GM12874 (cell line): Measurements from ENCODE around the gene PAH.

ENCODE experiments used
- TF ChIP-seq, protein P1 (sequence below): IDR thresholded peaks from 2 replicates; pipeline ENCODE4 v1.5.1; 2011; ENCODE audit warnings: low read depth, mild to moderate bottlenecking, control low read depth, low read length, moderate library complexity; ENCODE audit not compliant: insufficient read depth

The PAH gene

DNA sequence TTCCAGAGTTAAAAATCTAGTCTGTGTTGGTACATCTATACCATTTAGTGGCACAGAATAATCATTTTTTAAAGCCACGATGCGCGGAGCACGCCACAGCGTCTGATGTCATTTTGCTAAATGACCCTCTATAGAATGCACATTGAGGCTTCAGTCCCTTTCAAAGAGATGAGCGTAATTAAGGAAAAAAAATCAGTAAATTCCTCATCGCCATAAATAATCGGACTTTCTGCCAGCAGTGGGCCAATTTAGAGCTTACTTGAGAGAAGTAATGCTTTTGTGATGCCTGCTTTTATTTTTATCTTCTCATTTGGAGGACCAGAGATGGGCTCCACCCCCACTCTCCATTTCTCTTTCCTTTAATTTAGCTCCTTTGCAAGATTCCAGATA, 44.4 kb upstream of the PAH start:
- TF ChIP-seq, protein P1, sequence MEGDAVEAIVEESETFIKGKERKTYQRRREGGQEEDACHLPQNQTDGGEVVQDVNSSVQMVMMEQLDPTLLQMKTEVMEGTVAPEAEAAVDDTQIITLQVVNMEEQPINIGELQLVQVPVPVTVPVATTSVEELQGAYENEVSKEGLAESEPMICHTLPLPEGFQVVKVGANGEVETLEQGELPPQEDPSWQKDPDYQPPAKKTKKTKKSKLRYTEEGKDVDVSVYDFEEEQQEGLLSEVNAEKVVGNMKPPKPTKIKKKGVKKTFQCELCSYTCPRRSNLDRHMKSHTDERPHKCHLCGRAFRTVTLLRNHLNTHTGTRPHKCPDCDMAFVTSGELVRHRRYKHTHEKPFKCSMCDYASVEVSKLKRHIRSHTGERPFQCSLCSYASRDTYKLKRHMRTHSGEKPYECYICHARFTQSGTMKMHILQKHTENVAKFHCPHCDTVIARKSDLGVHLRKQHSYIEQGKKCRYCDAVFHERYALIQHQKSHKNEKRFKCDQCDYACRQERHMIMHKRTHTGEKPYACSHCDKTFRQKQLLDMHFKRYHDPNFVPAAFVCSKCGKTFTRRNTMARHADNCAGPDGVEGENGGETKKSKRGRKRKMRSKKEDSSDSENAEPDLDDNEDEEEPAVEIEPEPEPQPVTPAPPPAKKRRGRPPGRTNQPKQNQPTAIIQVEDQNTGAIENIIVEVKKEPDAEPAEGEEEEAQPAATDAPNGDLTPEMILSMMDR, result no peak

DNA sequence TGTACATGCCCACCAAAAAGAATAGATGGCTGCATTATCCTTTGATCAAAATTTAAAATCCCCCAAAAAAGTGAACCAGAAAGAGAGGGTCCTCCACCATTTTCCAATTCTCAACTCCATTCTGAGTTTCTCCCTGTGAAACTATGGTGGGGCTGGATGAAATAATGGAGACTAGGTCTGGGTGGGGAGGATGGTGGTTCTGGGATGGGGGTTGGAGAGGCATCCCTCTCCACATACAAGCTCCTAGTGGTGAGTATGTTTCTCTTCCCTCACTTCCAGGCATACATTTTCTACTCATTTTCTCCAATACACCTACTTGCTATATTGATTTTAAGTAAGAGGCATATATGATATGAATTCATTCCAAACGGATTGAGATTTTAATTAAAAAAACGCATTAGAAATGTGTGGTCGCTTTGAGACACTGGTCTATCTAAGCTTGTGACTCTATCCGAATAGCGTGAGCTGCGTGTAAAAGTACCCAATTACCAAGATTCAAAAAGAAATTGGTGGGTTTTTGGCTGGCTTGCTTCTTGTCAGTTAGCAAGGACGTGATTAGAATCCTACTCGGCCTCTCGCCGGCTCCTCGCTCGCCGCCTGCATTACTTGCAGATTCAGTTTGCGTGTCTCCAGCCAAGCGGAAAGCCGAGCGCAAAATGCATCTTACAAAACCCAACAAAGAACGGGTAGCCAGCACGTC, 43.9 kb upstream of the PAH start:
- TF ChIP-seq, protein P1, result no peak

DNA sequence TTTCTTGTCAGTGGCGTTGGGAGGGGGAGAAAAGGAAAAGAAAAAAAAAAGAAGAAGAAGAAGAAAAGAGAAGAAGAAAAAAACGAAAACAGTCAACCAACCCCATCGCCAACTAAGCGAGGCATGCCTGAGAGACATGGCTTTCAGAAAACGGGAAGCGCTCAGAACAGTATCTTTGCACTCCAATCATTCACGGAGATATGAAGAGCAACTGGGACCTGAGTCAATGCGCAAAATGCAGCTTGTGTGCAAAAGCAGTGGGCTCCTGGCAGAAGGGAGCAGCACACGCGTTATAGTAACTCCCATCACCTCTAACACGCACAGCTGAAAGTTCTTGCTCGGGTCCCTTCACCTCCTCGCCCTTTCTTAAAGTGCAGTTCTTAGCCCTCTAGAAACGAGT, 42.3 kb upstream of the PAH start:
- TF ChIP-seq, protein P1, result no peak

DNA sequence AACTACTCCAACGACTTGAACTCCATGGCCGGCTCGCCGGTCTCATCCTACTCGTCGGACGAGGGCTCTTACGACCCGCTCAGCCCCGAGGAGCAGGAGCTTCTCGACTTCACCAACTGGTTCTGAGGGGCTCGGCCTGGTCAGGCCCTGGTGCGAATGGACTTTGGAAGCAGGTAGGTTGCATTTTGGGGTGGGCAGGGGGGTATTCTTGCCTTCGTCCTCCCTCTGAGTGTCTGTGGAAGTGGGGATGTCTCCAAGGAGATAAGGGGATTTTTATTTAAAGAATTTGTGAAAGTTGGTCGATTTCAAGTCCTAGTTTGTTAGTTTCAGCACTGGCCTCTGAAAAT, 41.8 kb upstream of the PAH start:
- TF ChIP-seq, protein P1, result no peak

DNA sequence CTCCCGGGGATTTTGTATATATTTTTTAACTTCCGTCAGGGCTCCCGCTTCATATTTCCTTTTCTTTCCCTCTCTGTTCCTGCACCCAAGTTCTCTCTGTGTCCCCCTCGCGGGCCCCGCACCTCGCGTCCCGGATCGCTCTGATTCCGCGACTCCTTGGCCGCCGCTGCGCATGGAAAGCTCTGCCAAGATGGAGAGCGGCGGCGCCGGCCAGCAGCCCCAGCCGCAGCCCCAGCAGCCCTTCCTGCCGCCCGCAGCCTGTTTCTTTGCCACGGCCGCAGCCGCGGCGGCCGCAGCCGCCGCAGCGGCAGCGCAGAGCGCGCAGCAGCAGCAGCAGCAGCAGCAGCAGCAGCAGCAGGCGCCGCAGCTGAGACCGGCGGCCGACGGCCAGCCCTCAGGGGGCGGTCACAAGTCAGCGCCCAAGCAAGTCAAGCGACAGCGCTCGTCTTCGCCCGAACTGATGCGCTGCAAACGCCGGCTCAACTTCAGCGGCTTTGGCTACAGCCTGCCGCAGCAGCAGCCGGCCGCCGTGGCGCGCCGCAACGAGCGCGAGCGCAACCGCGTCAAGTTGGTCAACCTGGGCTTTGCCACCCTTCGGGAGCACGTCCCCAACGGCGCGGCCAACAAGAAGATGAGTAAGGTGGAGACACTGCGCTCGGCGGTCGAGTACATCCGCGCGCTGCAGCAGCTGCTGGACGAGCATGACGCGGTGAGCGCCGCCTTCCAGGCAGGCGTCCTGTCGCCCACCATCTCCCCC, 41.2 kb upstream of the PAH start:
- TF ChIP-seq, protein P1, result 0 out of 2 replicates have a peak, but pooled peaks have one; percentile 8

DNA sequence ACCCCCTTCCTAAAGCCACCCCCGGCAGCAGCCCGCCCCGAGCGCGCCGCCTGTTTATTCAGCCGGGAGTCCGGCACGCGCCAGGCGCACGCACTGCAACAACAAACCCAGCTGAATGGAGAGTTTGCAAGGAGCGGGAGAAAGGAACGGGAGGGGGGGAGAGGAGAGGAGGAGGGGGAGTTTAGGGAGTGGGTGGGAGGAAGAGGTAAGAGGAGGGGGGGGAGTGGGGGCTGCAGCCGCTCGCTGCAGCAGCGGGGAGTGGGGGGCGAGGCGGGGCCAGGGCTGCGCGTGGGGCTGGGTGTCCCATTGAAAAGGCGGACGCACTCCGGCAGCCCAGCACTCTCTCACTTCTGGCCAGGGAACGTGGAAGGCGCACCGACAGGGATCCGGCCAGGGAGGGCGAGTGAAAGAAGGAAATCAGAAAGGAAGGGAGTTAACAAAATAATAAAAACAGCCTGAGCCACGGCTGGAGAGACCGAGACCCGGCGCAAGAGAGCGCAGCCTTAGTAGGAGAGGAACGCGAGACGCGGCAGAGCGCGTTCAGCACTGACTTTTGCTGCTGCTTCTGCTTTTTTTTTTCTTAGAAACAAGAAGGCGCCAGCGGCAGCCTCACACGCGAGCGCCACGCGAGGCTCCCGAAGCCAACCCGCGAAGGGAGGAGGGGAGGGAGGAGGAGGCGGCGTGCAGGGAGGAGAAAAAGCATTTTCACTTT, 40.5 kb upstream of the PAH start, which contains the start of gene ASCL1:
Gene ASCL1, plus strand, starts transcription at position 336 of the 712 bp plus-strand sequence. CDS start 571 bp downstream, outside the sequence.
- TF ChIP-seq, protein P1, result no peak

DNA sequence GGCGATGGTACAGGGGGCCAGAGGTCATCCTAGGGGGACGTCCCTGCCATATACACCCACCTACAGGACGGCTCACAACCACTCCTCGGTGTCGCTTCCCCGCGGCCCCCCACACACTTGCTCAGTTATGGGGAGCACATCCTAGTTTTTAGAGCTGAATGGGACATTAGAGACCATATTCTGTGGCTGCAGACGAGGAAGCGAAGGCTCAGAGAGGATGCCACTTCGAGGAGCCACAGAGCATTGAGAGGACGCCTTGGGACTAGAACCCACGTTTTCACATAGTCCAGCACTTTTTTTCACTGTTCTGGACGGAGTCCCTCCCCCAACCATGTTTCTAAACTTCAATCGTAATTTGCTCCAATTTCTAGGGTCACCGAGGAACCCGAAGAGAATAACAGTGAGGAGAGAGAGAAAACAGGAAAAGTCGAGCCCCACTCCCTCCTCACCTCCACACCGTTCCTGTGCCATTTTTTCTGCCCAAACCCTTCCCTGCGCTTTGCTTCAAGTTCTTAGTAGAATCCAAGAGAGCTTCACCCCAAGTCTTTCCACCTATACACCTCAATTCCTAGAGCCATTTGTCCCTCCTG, 39.8 kb upstream of the PAH start:
- TF ChIP-seq, protein P1, result no peak
